ENCODE results near the gene ALMS1.

DNA sequence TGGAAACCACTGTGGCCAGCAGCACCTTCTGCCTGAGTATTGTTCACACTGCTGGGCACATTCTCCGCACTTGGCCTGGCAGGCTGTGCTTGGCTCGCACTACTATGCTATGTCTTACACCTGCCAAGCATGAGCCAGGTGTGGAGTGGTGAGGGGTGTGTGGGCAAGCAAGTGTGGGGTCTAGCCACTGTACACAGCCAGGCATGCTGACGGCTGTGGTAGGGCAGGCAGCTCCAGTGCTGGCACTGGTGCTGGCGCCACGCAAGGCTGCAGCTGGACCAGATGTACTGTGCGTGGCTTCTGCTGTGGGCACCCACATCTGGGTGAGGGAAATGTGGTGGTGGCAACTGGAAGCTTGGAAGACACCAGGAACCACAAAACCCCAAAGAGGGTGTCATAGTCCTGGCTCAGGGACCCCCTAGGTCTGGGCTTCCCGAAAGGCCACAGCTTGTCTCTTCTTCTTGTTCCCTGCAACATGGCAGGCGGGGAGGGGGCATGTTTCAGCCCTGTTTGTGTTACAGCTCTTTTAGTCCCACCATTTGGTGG, 101.5 kb downstream of the ALMS1 start:
- TF ChIP-seq, protein P1, sequence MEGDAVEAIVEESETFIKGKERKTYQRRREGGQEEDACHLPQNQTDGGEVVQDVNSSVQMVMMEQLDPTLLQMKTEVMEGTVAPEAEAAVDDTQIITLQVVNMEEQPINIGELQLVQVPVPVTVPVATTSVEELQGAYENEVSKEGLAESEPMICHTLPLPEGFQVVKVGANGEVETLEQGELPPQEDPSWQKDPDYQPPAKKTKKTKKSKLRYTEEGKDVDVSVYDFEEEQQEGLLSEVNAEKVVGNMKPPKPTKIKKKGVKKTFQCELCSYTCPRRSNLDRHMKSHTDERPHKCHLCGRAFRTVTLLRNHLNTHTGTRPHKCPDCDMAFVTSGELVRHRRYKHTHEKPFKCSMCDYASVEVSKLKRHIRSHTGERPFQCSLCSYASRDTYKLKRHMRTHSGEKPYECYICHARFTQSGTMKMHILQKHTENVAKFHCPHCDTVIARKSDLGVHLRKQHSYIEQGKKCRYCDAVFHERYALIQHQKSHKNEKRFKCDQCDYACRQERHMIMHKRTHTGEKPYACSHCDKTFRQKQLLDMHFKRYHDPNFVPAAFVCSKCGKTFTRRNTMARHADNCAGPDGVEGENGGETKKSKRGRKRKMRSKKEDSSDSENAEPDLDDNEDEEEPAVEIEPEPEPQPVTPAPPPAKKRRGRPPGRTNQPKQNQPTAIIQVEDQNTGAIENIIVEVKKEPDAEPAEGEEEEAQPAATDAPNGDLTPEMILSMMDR (IDR thresholded peaks at IDR 0.05), result no peak
- TF ChIP-seq POLR2A (IDR thresholded peaks at IDR 0.05), result no peak

Measured in adrenal gland (tissue), 5 donors.